GM18520 (cell line): ENCODE results near the gene PTBP3.
"Not testable (repeated sequence)": the region's sequence is repeated elsewhere in the genome, so short reads cannot be mapped to it uniquely, and the experiment has no call there.

ENCODE experiments used
- ATAC-seq: cut with Tn5 transposase; IDR thresholded peaks from one replicate; pipeline ENCODE4 v1.9.1; 2021; ENCODE audit not compliant: unreplicated experiment

Gene PTBP3

DNA sequence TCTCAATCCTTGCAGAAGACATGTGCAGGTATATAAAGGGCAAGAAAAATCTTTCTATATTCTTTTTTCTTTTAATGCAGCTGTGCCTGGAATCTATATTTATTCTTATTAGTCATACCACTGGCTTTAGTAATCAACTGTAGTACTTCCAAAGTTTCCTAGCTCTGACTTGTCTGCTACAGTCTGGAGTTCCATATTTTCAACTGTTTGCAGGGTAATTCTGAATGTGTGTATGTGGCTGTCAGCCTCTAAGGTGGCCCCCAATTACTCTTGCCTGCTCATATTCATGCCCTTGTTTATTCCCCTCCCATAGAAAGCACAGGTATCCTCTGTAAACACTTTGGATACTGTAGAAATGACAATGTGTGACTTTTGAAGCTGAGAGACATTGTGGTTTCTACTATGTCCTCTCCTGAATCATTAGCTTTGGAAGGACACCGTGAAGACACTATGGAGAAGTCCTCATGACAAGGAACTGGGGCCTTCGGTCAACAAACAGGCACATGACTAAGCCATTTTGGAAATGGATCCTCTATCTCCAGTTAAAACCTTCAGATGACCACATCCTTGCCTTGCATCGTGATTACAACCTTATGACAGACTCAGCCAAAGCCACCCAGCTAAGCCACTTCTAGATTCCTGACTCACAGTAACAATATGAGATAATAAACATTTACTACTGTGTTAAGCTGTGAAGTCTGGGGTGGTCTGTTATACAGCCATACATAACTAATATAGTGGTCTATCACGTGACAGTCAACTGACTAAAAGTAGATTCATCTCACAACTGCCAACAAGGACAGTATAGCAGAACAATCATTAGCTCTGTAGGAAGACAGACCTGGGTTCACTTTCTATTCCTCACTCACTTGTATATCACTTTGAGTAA, 108.8 kb downstream of the PTBP3 start:
- ATAC-seq: peak; percentile 51

DNA sequence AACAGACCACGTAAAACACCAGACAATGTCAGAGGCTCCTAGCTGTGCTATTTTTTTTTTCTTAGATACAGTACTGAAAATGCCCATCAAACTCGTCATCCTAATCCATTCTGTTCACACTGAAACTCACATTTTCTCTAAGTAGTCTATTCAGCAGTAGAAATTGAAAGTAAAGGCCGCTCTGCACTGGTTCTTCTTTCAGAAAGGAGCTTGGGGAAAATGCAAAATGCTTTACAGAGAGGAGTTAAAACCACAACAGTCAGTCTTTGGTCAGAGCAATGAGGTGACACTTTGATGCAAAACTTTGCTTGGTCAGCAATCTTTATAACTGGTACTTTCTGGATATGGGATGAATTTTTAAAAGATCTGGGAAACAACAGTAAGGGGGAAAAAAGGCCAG, 114.5 kb downstream of the PTBP3 start:
- peak; percentile 96 for ATAC-seq

- no peak for ATAC-seq
Measured at GRCh38 chr9:112212926-112213325, 120.5 kb downstream of the PTBP3 start.

DNA sequence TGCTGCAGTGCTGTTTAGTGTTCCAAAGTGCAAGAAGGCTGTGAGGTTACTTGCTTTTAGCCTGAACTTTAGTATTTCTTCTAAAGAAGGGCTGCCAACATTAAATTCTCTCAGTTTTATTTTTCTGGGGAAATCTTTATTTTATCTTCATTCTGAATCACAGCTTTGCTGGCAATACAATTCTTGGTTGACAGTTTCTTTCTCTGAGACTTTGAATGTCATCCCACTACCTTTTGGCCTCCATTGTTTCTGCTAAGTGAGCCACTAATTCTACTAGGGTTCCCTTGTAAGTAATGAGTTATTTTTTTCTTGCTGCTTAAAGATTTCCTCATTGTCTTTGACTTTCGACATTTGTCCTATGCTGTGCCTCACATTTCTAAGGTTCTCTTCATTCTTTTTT, 126.0 kb downstream of the PTBP3 start:
- no peak for ATAC-seq

GRCh38 chr9:112203536-112203935, 129.9 kb downstream of the PTBP3 start:
- no peak for ATAC-seq

DNA sequence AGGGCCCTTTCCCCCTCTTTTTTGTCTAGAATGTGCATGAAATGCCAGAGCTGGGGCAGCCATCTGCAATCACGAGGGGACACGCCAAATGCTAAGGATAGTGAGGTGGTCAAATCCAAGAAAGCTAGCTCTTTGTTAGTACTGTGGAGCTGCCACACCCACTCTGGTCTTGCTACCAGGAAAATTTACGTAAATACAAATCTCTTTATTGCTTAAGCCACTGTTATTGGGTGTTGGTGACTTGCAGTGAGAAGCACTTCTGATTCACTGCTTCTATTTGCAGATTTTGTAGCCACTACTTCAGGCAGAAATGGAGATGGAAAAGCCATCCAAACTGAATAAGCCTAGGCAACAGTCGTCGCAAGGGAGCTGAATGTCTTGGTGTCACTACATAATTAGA, 132.7 kb downstream of the PTBP3 start:
- no peak for ATAC-seq

DNA sequence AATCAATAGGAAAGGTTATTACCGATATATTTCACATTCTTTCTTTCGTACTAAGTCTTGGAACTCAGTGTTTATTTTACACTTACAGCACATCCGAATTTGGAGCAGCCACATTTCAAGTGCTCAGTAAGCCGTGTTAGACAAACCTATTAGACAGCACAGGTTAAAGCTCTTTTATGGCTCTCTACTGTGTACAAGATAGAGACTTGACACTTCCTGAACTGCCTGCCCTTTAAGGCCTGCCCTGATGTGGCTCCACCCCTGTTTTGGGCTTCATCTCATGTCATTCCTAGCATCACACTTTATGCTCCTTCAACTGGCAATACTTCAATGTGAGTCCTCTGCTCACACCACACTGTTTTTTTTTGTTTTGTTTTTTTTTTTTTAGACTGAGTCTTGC, 134.8 kb downstream of the PTBP3 start:
- no peak for ATAC-seq

- ATAC-seq: no peak
Measured at GRCh38 chr9:112194969-112195431, 138.4 kb downstream of the PTBP3 start.

DNA sequence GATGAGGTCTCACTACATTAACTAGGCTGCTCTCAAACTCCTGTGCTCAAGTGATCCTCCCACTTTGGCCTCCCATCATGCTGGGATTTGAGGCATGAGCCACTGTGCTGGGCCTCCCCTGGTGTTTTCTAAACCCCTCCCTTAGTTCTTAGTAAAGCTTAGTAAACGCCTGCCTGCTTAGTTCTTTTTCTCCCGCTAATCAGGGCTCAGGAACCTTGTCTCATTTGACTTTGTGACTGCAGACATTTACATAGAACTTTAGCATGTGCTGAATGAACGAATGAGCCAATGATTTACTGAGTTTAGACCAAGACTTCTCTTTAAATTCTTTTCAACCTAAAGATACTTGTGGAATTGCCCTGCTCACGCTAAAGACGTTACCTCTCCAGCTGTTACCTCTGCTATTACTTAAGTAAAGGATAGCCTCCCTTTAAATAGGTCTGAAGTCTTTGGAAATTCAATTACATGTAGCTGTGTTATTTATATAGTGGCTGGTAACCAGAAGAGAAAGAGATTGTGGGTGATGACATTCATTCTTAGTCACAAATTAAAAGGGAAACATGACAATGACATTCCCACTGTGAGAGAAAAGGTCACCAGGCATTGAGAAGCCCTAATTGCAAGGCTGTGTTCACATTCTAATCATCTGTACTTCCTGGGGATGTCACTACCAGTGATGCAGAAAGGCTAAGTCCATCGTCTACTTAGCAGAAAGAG, 139.7 kb downstream of the PTBP3 start:
- ATAC-seq: no peak

- ATAC-seq: not testable (repeated sequence)
Measured at GRCh38 chr9:112190320-112190719, 143.1 kb downstream of the PTBP3 start.

- no peak for ATAC-seq
Measured at GRCh38 chr9:112188884-112189283, 144.5 kb downstream of the PTBP3 start.

- ATAC-seq: no peak
Measured at GRCh38 chr9:112187404-112187803, 146.0 kb downstream of the PTBP3 start.

- ATAC-seq: no peak
Measured at GRCh38 chr9:112186695-112187094, 146.7 kb downstream of the PTBP3 start.

- ATAC-seq: no peak
Measured at GRCh38 chr9:112184946-112185345, 148.5 kb downstream of the PTBP3 start.

DNA sequence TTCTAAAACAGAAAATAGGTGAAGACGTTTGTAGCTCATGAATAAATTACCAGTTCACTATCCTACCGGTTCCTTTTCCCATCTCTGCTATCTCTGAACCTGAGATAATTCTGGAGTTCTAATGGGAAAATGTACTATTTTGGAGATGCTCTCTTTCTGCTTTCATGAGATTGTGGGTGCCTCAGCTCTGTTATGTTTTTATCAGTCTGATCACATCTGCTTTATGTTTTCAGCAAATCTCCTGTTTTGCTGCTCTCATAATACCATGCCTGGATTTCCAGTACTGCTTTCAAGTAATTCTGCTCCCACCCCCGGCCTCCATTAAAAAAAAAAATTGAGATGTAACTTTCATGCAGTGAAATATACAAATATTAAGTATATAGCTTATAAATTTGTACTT, 149.2 kb downstream of the PTBP3 start:
- ATAC-seq: no peak

- ATAC-seq: no peak
Measured at GRCh38 chr9:112180387-112180881, 153.0 kb downstream of the PTBP3 start.

DNA sequence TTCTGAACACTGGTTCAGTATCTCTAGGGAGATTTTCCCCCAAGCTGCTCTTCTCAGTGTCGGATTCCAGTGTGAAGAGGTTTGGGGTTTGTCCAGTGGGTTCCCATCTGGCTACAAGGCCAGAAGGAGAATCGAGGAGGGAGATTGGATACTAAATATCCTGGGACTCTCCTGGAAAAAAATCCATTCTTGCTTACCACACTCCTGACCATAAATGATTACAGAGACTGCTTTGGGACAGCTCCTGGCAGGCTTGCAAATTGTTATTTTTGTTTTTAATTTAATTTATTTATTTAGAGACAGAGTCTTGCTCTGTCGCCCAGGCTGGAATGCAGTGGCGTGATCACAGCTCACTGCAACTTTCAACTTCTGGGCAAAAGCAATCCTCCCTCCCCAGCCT, 153.6 kb downstream of the PTBP3 start:
- no peak for ATAC-seq

DNA sequence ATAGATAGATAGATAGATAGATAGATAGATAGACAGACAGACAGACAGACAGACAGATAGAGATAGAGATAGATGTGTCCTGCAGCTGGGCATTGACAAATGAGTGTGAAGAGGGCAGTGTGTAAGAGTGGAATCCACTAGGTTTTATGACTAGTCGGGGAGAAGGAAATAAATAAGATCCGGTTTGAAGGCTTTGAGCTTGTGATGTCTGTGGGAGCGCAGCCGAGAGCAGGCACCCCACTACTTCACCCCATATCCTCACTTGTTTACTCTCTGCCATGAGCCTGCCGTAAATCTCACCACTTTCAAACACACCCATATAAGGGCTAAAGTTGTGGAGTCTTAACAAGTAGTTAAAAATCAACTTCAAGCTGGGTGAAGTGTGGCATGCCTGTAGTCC, 156.9 kb downstream of the PTBP3 start:
- no peak for ATAC-seq

DNA sequence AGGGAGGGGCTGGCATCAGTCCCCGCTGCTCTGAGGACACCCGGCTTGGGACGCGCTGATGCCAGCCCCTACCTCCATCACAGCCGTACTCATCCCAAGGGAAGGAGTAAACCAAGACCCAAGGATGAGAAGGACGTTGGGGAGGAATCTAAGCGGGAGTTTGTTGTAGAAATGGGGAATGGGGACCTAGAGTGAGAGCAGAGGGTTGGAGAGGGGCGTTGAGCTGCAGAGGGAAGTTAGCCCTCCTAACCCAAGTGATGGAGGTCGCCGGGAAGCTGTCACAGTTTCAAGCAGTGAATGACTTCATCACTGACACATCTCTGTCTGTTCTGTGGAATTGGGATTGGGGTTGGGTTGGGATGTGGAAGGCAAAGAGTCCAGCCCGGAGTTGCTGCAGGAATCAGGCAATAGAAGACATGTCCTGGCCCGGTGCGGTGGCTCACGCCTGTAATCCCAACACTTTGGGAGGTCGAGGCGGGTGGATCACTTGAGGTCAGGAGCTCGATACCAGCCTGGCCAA, 157.6 kb downstream of the PTBP3 start:
- ATAC-seq: no peak

- peak; percentile 43 for ATAC-seq
Measured at GRCh38 chr9:112174965-112175795, 158.2 kb downstream of the PTBP3 start, which contains the start of gene SUSD1. Gene SUSD1 (minus strand): TSS chr9:112175297. CDS start chr9:112175235, 62 bp downstream.
